Esophagus (tissue), 2 donors: ENCODE results near the gene NR1D2. TPM values are rescaled to one million over a fixed set of nuclear protein-coding genes. Genes with fewer than 3 reads are reported as not detected.

Source experiments
- H3K27ac ChIP-seq, 2 donors: one replicate each; pipeline ENCODE4 v1.5.1; 2013; ENCODE audit warnings: low read depth in 2 of 2, mild to moderate bottlenecking in 2 of 2, inconsistent platforms in 1 of 2, low read length in 1 of 2, moderate library complexity in 1 of 2
- H3K27me3 ChIP-seq, 2 donors: one replicate each; pipeline ENCODE4 v1.6.1; 2013; ENCODE audit warnings: low read length in 2 of 2, control low read depth in 1 of 2, mild to moderate bottlenecking in 1 of 2; ENCODE audit not compliant: insufficient read depth in 2 of 2, control insufficient read depth in 1 of 2
- H3K36me3 ChIP-seq, 2 donors: one replicate each; pipeline ENCODE4 v1.6.1; 2013; ENCODE audit warnings: low read length in 1 of 2; ENCODE audit not compliant: control insufficient read depth in 2 of 2, insufficient read depth in 2 of 2
- H3K4me1 ChIP-seq, 2 donors: one replicate each; pipeline ENCODE4 v1.6.1; 2013; ENCODE audit warnings: low read length in 1 of 2; ENCODE audit not compliant: control insufficient read depth in 2 of 2, insufficient read depth in 2 of 2
- H3K4me3 ChIP-seq, 2 donors: one replicate each; pipeline ENCODE4 v1.5.1; 2013; ENCODE audit warnings: low read length in 2 of 2, mild to moderate bottlenecking in 2 of 2, low read depth in 1 of 2, moderate library complexity in 1 of 2
- H3K9me3 ChIP-seq, 2 donors: one replicate each; pipeline ENCODE4 v1.6.1; 2013; ENCODE audit warnings: mild to moderate bottlenecking in 2 of 2, low read depth in 1 of 2, low read length in 1 of 2, moderate library complexity in 1 of 2; ENCODE audit not compliant: control insufficient read depth in 2 of 2, insufficient read depth in 1 of 2
- WGBS, 2 donors: extraction: QIAGEN DNeasy Blood & Tissue Kit; methylation state at CpG; one replicate each; pipeline ENCODE4 v1.1.7; 2013; 5-methylcytosine and 5-hydroxymethylcytosine counted together
- polyA plus RNA-seq, 2 donors: library from polyadenylated mRNA; stranded (reverse); fragments of 200-250 nt; gene quantifications; one replicate each; pipeline ENCODE4 v1.2.3, GENCODE V29; 2013
- donor health status: healthy with polysubstance abuse.
- donor health status: Bipolar disorder and iron deficiency.

Gene NR1D2
- polyA plus RNA-seq, 2 donors: 8.6 to 9.3 TPM

GRCh38 chr3:23993556-23994243 is 48.6 kb downstream of the NR1D2 start:
- Histone ChIP-seq H3K36me3 (no peaks in the 10 kb centered on the region), H3K9me3 (no peaks in the 10 kb centered on the region), H3K4me3 (no peak overlapping the region), H3K4me1 (peaks cover 0 to 2% of the 10 kb centered on the region in 2 donors), H3K27ac (peak overlapping the region in 1 of 2 donors; percentile 27), H3K27me3 (no peaks in the 10 kb centered on the region)
- 73 to 74% methylated on average over 5 of the region's 5 CpGs for WGBS, 2 donors

- H3K9me3 ChIP-seq: no peaks in the 10 kb centered on the region
- no peak overlapping the region for H3K27ac ChIP-seq
- peaks cover 0 to 2% of the 10 kb centered on the region in 2 donors for H3K4me1 ChIP-seq
- 72 to 74% methylated on average over 4 of the region's 4 CpGs for WGBS, 2 donors
- no peak overlapping the region for H3K4me3 ChIP-seq
- no peaks in the 10 kb centered on the region for H3K36me3 ChIP-seq
- H3K27me3 ChIP-seq: no peaks in the 10 kb centered on the region
Measured at GRCh38 chr3:23994244-23994569, 49.1 kb downstream of the NR1D2 start.

- Histone ChIP-seq H3K27ac (no peak overlapping the region), H3K9me3 (no peaks in the 10 kb centered on the region), H3K4me3 (no peak overlapping the region), H3K27me3 (no peaks in the 10 kb centered on the region), H3K4me1 (peaks cover 0 to 2% of the 10 kb centered on the region in 2 donors), H3K36me3 (no peaks in the 10 kb centered on the region)
- 87 to 88% methylated on average over 2 of the region's 2 CpGs for WGBS, 2 donors
Measured at GRCh38 chr3:23995219-23995618, 50.1 kb downstream of the NR1D2 start.

- no peaks in the 10 kb centered on the region for H3K36me3 ChIP-seq
- no peak overlapping the region for H3K4me3 ChIP-seq
- H3K27ac ChIP-seq: no peak overlapping the region
- H3K9me3 ChIP-seq: no peaks in the 10 kb centered on the region
- 80 to 92% methylated on average over 3 of the region's 3 CpGs for WGBS, 2 donors
- H3K27me3 ChIP-seq: no peaks in the 10 kb centered on the region
- H3K4me1 ChIP-seq: peaks cover 0 to 2% of the 10 kb centered on the region in 2 donors
Measured at GRCh38 chr3:23996095-23996524, 51.0 kb downstream of the NR1D2 start.

GRCh38 chr3:23999012-23999641 is 54.0 kb downstream of the NR1D2 start:
- H3K4me1 ChIP-seq: no peaks in the 10 kb centered on the region
- H3K4me3 ChIP-seq: no peak overlapping the region
- no peaks in the 10 kb centered on the region for H3K36me3 ChIP-seq
- 5 to 8% methylated on average over 5 of the region's 5 CpGs for WGBS, 2 donors
- H3K9me3 ChIP-seq: no peaks in the 10 kb centered on the region
- no peak overlapping the region for H3K27ac ChIP-seq
- H3K27me3 ChIP-seq: no peaks in the 10 kb centered on the region

- Histone ChIP-seq H3K4me3 (no peak overlapping the region), H3K4me1 (peaks cover 0 to 2% of the 10 kb centered on the region in 2 donors), H3K27me3 (no peaks in the 10 kb centered on the region), H3K9me3 (no peaks in the 10 kb centered on the region), H3K27ac (no peak overlapping the region), H3K36me3 (no peaks in the 10 kb centered on the region)
- 86 to 89% methylated on average over 4 of the region's 4 CpGs for WGBS, 2 donors
Measured at GRCh38 chr3:24002129-24002528, 57.0 kb downstream of the NR1D2 start.

GRCh38 chr3:24003466-24003865 is 58.4 kb downstream of the NR1D2 start:
- Histone ChIP-seq H3K27ac (no peak overlapping the region), H3K27me3 (no peaks in the 10 kb centered on the region)
- WGBS, 2 donors: 98 to 100% methylated on average over 3 of the region's 3 CpGs

GRCh38 chr3:24004171-24004938 is 59.3 kb downstream of the NR1D2 start:
- Histone ChIP-seq H3K4me3 (no peak overlapping the region), H3K36me3 (no peaks in the 10 kb centered on the region), H3K9me3 (no peaks in the 10 kb centered on the region), H3K27ac (no peak overlapping the region), H3K4me1 (peaks cover 0 to 2% of the 10 kb centered on the region in 2 donors), H3K27me3 (no peaks in the 10 kb centered on the region)
- 58 to 59% methylated on average over 4 of the region's 4 CpGs for WGBS, 2 donors

More at GRCh38 chr3:24003466-24003865, 58.4 kb downstream of the NR1D2 start:
- peaks cover 0 to 2% of the 10 kb centered on the region in 2 donors for H3K4me1 ChIP-seq
- H3K36me3 ChIP-seq: no peaks in the 10 kb centered on the region
- no peak overlapping the region for H3K4me3 ChIP-seq
- no peaks in the 10 kb centered on the region for H3K9me3 ChIP-seq

GRCh38 chr3:24005669-24006068 is 60.6 kb downstream of the NR1D2 start:
- H3K4me1 ChIP-seq: peaks cover 0 to 2% of the 10 kb centered on the region in 2 donors
- 69 to 72% methylated on average over 8 of the region's 8 CpGs for WGBS, 2 donors
- no peaks in the 10 kb centered on the region for H3K27me3 ChIP-seq

More at GRCh38 chr3:24005669-24006068, 60.6 kb downstream of the NR1D2 start:
- no peak overlapping the region for H3K27ac ChIP-seq
- H3K36me3 ChIP-seq: no peaks in the 10 kb centered on the region
- H3K4me3 ChIP-seq: no peak overlapping the region
- H3K9me3 ChIP-seq: no peaks in the 10 kb centered on the region
